ENCODE measurements around the gene UBL4A.
A peak's percentile ranks its signal among the peaks of the same experiment; 100 is the strongest.

The UBL4A gene

DNA sequence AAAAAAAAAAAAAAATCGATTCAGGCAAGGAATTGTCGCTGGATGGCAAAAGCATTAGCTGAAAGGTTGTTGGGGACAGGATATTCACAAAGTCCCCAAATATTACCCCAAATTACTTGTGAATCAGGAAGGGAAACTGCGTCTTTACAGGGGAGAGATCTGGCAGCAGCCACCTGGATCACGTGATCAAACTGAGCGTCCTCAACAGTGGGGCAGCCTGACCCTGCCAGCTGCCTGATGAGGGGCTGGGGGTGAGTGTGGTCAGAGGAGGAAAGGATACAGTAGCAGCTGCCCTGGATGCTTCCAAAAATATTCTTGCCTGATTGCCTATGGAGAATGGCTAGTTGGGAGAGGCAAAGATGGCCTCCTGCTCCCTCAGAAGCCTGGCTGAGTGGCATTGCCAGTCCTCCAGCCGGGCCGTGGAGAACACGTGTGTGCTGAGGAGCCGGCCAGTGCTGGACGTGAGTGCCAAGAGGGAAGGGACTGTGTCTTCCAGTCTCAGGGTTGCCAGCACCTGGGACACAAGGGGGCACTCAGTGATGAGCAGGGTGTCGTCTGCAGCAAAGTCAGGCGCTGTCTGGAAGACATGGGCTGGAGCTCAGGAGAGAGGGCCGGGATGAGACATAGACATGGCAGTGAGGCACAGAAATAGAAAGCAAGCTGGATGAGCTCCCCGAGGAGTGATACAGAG, 4.4 kb downstream of the UBL4A start:
- DNase-seq = no peak

DNA sequence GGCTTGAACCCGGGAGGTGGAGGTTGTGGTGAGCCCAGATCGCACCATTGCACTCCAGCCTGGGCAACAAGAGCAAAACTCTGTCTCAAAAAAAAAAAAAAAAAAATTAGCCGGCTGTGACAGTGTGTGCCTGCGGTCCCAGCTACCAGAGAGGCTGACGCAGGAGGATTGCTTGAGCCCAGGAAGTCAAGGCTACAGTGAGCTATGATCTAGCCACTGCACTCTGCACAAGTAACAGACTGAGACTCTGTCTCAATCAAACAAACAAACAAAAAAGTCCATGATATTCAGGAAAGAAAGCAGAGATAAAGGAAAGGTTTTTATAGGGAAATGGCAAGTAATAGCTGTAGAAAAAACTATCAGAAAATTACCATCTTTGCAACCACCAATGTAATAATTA, 5.2 kb downstream of the UBL4A start:
- DNase-seq = no peak

DNA sequence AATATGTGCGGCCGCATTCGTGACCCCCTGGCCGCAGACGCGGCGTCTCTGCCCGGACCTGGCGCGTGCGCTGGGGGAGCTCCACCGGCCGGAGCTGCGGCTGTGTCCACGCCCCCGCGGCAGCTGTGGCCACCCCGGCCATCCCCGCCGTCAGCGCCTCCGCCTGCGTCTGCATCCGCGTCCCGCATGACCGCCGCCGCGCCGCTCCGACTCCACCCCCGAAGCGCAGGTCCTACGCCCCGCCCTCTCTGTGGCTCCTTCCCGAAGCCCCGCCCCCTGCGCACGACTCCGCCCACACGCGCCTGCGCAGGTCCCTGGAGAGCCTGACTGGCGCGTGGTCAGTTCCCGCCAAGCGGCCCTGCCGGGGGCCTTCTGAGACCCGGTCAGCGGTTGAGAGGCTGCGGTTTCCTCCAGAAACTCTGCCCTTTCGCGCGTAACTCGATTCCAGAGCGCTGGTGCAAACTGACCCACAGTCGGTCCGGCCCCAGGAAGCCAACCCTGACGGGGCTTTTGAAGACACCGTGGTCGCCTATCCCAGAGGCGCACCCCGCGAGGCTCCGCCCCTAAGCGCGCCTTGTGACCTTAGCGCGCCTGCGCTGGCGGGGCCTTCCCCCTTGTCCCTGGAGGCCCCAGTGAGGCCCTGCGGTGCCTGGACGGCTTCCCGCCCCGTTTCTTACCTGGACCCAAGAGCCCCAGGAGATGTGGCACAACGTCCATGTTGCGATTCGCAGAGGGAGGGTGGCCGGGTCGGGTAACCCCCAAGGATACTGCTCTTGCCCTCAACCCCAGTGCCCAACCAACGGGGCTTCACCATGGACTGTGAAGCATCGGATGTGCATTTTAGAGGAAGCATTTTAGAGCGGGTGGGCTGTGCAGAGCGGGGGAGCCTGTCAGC, 7.4 kb downstream of the UBL4A start, which contains the start of gene LAGE3:
Gene LAGE3, minus strand, starts transcription at position 554 of the 895 bp plus-strand sequence. Its CDS starts 366 bp downstream, at position 188.
- DNase-seq = peak; percentile 83

GRCh38 chrX:154477891-154478477, 8.4 kb downstream of the UBL4A start:
- no peak for DNase-seq

- DNase-seq = no peak
These were observed 9.6 kb downstream of the UBL4A start for GRCh38 chrX:154476821-154477220.

- no peak for DNase-seq
These were observed 12.7 kb downstream of the UBL4A start for GRCh38 chrX:154473683-154474082.

DNA sequence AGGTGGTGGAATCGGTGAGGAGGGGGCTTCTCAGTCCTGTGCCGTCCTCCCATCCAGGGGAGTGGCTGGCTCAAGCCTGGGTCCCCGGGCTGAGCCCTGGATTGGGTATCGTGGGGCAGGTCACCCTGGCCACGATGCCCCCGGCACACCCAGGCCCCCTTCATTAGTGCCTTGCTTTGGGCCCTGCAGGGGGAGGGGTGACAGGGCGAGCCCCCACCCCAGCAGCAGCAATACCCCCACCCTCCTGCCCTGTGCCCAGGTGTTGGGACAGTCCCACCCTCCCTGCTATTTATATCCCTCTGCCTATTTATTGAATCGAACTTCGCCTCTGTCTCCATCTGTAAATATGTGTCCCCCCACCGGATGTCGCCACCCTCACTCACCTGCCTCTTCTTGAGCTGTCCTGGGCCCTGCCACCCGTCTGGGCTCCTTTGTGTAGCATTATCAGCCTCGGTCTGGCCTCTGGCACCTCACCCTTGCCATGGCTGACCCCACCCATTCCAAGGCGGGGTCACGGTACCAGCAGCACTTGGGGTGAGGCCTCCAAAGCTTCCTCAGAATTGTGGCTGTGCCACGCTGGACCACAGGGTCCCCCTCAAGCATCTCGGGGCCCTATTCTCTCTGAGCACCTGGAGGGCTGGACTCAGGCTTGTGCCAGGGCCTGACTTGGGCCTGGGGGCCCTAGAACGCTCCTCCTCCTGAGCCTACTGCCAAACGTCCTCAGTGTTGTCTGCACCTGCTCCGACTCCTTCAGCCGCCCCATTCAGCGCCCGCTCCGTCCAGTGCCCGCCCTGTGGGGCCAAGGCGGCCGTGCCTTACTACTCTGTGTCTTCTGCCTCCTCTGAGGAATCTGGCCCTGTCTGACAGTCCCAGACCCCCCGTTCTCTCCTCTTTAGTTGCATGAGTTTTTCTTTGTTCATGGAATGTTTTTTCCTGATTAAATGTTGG, 13.5 kb downstream of the UBL4A start:
- no peak for DNase-seq

- no peak for DNase-seq
These were observed 14.4 kb downstream of the UBL4A start for GRCh38 chrX:154471839-154472684.

GRCh38 chrX:154470914-154471568, 15.4 kb downstream of the UBL4A start:
- DNase-seq = no peak

GRCh38 chrX:154470434-154470833, 16.0 kb downstream of the UBL4A start:
- DNase-seq = no peak

DNA sequence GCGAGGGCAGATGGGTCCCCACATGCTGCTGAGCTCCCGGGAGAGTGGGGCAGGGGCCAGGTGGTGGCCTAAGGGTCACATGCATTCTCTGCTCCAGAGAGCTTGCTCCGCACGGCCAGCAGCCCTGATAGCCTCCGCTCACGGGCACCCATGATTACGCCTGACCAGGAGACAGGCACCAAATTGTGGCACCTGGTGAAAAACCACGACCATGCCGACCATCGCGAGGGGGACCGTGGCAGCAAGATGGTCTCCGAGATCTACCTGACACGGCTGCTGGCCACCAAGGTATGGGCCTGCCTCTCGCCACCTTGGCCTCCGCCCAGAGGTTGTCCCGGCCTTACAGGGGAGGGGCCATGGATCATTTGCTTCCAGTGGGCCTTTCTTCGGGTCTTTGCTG, 16.5 kb downstream of the UBL4A start:
- no peak for DNase-seq

DNA sequence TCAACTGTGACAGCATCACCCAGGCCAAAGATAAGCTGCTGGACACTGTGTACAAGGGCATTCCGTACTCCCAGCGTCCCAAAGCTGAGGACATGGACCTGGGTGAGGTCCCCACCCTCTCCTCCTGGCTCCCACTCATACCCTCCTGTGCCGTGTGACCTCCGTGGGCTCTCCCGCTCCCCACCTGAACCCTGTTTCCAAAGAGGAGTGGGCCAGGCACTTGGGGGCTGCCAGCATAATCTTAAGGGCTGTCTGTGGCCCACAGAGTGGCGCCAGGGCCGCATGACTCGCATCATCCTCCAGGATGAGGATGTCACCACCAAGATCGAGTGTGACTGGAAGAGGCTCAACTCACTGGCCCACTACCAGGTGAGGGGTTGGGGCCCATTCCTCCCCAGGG, 17.3 kb downstream of the UBL4A start:
- DNase-seq = no peak

DNA sequence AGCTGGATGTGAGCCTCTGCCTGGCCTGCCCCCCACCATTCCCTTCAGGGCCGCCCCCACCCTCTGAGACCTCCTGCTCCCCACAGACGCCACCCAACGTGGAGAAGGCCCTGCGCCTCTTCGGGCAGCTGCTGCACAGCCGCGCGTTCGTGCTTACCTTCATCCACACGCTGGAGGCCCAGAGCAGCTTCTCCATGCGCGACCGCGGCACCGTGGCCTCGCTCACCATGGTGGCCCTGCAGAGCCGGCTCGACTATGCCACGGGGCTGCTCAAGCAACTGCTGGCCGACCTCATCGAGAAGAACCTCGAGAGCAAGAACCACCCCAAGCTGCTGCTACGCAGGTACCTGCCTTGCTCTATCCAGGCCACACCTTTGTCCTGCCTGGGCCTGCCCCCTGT, 18.2 kb downstream of the UBL4A start:
- no peak for DNase-seq

DNA sequence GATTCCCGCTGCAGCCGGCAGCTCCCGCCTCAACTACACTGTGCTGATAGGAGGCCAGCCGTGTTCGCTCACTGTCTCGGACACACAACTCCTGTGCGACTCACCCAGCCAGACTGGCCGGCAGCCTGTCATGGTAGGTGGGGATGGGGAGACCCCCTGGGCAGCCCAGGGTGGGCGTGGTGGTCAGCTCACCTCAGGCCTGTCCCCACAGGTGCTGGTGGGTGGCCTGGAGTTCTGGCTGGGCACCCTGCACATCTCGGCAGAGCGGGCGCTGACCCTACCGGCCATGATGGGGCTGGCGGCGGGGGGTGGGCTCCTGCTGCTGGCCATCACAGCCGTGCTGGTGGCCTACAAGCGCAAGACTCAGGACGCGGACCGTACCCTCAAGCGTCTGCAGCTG, 18.9 kb downstream of the UBL4A start:
- DNase-seq = no peak

DNA sequence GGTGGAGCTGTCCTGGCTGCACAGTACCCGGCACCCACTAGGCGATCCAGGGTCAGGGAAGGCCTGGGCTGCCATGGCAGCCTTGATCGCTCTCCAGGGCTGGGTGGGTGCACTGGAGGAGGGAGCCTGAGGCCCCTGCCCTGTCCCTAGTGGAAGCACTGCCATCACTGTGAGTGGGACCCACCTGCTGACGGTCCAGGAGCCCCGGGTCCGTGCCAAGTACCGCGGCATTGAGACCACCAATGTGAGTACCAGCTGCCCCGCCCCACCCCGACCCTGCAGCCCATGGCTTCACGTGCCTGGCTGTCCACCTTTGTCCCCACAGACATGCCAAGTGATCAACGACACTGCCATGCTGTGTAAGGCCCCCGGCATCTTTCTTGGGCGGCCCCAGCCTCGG, 19.5 kb downstream of the UBL4A start:
- DNase-seq = no peak

GRCh38 chrX:154466036-154466435, 20.4 kb downstream of the UBL4A start:
- no peak for DNase-seq

GRCh38 chrX:154465601-154466000, 20.8 kb downstream of the UBL4A start:
- no peak for DNase-seq

GRCh38 chrX:154464806-154465365, 21.5 kb downstream of the UBL4A start:
- DNase-seq = no peak

DNA sequence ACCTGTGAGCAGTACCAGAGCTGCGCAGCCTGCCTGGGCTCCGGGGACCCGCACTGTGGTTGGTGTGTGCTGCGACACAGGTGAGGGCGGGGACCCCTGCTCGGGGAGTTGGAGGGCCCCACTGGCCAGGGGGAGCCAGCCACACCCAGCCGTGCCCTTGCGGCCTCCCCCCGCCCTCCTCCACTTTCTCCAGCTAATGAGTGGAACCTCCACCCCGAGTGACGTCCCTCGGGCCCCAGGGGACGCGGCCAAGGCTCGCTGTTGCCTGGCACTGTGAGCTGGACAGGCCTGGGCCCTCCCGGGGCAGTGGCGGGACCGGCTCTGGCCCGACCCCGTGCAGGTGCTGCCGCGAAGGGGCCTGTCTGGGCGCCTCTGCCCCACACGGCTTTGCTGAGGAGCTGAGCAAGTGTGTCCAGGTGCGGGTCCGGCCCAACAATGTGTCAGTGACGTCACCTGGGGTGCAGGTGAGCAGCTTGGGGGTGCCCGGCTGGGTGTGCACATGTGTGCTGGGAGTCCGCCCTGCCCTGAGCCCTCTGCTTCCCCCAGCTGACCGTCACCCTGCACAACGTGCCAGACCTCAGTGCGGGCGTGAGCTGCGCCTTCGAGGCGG, 22.7 kb downstream of the UBL4A start:
- no peak for DNase-seq

- DNase-seq = no peak
These were observed 24.0 kb downstream of the UBL4A start for GRCh38 chrX:154462396-154462795.

Measured in fibroblast of skin of right quadriceps (primary cell).